ENCODE data around the gene HDAC4.

GRCh38 chr2:239067196-239067865 is 333.5 kb downstream of the HDAC4 start:
- TF ChIP-seq POLR2A (IDR thresholded peaks at IDR 0.05), result no peak
- TF ChIP-seq, protein P1, sequence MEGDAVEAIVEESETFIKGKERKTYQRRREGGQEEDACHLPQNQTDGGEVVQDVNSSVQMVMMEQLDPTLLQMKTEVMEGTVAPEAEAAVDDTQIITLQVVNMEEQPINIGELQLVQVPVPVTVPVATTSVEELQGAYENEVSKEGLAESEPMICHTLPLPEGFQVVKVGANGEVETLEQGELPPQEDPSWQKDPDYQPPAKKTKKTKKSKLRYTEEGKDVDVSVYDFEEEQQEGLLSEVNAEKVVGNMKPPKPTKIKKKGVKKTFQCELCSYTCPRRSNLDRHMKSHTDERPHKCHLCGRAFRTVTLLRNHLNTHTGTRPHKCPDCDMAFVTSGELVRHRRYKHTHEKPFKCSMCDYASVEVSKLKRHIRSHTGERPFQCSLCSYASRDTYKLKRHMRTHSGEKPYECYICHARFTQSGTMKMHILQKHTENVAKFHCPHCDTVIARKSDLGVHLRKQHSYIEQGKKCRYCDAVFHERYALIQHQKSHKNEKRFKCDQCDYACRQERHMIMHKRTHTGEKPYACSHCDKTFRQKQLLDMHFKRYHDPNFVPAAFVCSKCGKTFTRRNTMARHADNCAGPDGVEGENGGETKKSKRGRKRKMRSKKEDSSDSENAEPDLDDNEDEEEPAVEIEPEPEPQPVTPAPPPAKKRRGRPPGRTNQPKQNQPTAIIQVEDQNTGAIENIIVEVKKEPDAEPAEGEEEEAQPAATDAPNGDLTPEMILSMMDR (IDR thresholded peaks at IDR 0.05), result no peak
